ENCODE data around the gene BBS12. TPM values are rescaled to one million over a fixed set of nuclear protein-coding genes. Genes with fewer than 3 reads are reported as not detected.

BBS12 gene
- total and polyA plus RNA-seq, 9 of the 15 experiments (the other 6 are each of a cell fraction or from before 2014, with no cell fraction given): 2.7 to 6.5 (median 3.3) TPM

DNA sequence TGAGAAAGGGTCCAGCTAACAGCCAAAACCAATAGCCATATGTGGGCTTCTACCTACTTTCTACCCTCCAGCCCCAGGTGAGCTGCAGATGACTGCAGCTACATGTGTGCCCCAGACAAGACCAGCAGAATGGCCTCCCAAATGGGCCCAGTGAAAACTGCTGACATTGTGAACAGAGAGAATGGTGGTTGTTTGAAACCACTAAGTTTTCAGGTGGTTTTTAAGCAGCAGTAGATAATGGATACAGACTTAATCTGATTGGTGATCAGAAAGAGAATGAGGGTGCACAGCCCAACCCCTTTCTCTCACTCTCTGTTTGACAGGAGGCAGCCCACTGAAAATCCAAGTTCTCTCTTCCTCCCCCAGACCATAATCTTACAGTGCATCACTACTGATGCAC is 42.5 kb upstream of the BBS12 start:
- no peaks in the 10 kb centered on the region for H4K20me1 ChIP-seq (replicated peaks; ENCODE audit: control insufficient read depth, insufficient read depth, low read length)
- H3K4me2 ChIP-seq (ENCODE audit: insufficient read depth, low read length): no peak overlapping the region
- POLR2A ChIA-PET: no interaction called here
- H3K9ac ChIP-seq (ENCODE audit: insufficient read depth in 1 of 2, low read depth in 2 of 2, low read length in 2 of 2): no peak overlapping the region
- DNase-seq (ENCODE audit: extremely low read depth in 1 of 4, low spot score in 3 of 4) (no peak), ATAC-seq (no peak), FAIRE-seq (no peak)
- no peaks in the 10 kb centered on the region for H3K27me3 ChIP-seq (ENCODE audit: control insufficient read depth in 2 of 2, insufficient read depth in 2 of 2, low read length in 2 of 2)
- no peaks in the 10 kb centered on the region for H3K9me1 ChIP-seq (ENCODE audit: control insufficient read depth, insufficient read depth, low read length)
- no peaks in the 10 kb centered on the region for H3K9me3 ChIP-seq (replicated peaks; ENCODE audit: control insufficient read depth, insufficient read depth, low read depth, low read length)
- no peak overlapping the region for H2AFZ ChIP-seq (ENCODE audit: low read depth, low read length)
- CTCF ChIA-PET (ENCODE audit: low intra/inter-chr PET ratio): no interaction called here
- H3K4me1 ChIP-seq (replicated peaks in 1 of 2; ENCODE audit: control insufficient read depth in 2 of 2, insufficient read depth in 2 of 2, low read length in 2 of 2): peaks cover 4 to 40% of the 10 kb centered on the region in 2 experiments; a peak in 4 of 5 replicates
- in situ Hi-C loops (cut with MboI) (no loop called here), intact Hi-C loops (cut with micrococcal nuclease) (no loop called here)
- no peak overlapping the region for H3K27ac ChIP-seq (ENCODE audit: extremely low read depth, low read depth, low read length)
- no TSS peak for BruUV-seq (replicated peaks)
- H3K4me3 ChIP-seq: no peak overlapping the region
- H3K79me2 ChIP-seq (ENCODE audit: control insufficient read depth, insufficient read depth, low read length): no peaks in the 10 kb centered on the region
- no peaks in the 10 kb centered on the region for H3K36me3 ChIP-seq (ENCODE audit: control insufficient read depth, insufficient read depth, low read length)
- TF ChIP-seq, protein P1, sequence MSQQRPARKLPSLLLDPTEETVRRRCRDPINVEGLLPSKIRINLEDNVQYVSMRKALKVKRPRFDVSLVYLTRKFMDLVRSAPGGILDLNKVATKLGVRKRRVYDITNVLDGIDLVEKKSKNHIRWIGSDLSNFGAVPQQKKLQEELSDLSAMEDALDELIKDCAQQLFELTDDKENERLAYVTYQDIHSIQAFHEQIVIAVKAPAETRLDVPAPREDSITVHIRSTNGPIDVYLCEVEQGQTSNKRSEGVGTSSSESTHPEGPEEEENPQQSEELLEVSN (IDR thresholded peaks at IDR 0.05; ENCODE audit: borderline replicate concordance in 1 of 2, extremely low read depth in 1 of 2, insufficient read depth in 1 of 2, insufficient read length in 1 of 2, low read depth in 1 of 2, low read length in 1 of 2, poor library complexity in 1 of 2, severe bottlenecking in 1 of 2): no peak
- no peak for TF ChIP-seq XRCC5 (IDR thresholded peaks at IDR 0.05; ENCODE audit: low read depth, low read length)
- no peak for TF ChIP-seq ZC3H11A (IDR thresholded peaks at IDR 0.05; ENCODE audit: low read depth, low read length)
- no peak for TF ChIP-seq KDM5B (IDR thresholded peaks at IDR 0.05; ENCODE audit: insufficient replicate concordance, low read depth, low read length)
- no peak for TF ChIP-seq PURB (CRISPR knock-in tag; IDR thresholded peaks at IDR 0.05; ENCODE audit: low read depth)
- no peak for TF ChIP-seq SREBF2 (CRISPR knock-in tag; IDR thresholded peaks at IDR 0.05)
- TF ChIP-seq HNRNPLL (IDR thresholded peaks at IDR 0.05; ENCODE audit: low read depth, low read length, poor library complexity, severe bottlenecking): no peak
- no peak for TF ChIP-seq HDAC1 (IDR thresholded peaks at IDR 0.05)
- 0 out of 2 replicates have a peak, but pooled peaks have one; percentile 44 for TF ChIP-seq ZNF175 (CRISPR knock-in tag; IDR thresholded peaks at IDR 0.05; ENCODE audit: low read depth)
- no peak for TF ChIP-seq LCOR (CRISPR knock-in tag; IDR thresholded peaks at IDR 0.05)
- no peak for TF ChIP-seq ZNF655 (CRISPR knock-in tag; IDR thresholded peaks at IDR 0.05)
- TF ChIP-seq MCM5 (IDR thresholded peaks at IDR 0.05; ENCODE audit: low read depth): no peak
- no peak for TF ChIP-seq RNF2 (IDR thresholded peaks at IDR 0.05)
- TF ChIP-seq ZNF316 (IDR thresholded peaks at IDR 0.05): peak; percentile 47; the same call in 1 of the 2 replicates
- TF ChIP-seq PRPF4 (IDR thresholded peaks at IDR 0.05; ENCODE audit: insufficient read depth, low read depth, low read length, poor library complexity, severe bottlenecking): no peak
- TF ChIP-seq TAF1 (IDR thresholded peaks at IDR 0.05; ENCODE audit: control insufficient read depth, extremely low read depth, insufficient read depth, low read length, severe bottlenecking): no peak
- TF ChIP-seq PREB (CRISPR knock-in tag; IDR thresholded peaks at IDR 0.05): no peak
- TF ChIP-seq MAFK (IDR thresholded peaks at IDR 0.05; ENCODE audit: low read length): no peak
- TF ChIP-seq, protein P2, sequence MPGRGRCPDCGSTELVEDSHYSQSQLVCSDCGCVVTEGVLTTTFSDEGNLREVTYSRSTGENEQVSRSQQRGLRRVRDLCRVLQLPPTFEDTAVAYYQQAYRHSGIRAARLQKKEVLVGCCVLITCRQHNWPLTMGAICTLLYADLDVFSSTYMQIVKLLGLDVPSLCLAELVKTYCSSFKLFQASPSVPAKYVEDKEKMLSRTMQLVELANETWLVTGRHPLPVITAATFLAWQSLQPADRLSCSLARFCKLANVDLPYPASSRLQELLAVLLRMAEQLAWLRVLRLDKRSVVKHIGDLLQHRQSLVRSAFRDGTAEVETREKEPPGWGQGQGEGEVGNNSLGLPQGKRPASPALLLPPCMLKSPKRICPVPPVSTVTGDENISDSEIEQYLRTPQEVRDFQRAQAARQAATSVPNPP (IDR thresholded peaks at IDR 0.05; ENCODE audit: borderline replicate concordance, insufficient read depth, insufficient read length): no peak

All from K562 (cell line).